MCF 10A (cell line): ENCODE results near the gene CTDSPL. TPM values are rescaled to one million over a fixed set of nuclear protein-coding genes. Genes with fewer than 3 reads are reported as not detected.

ENCODE experiments used
- BruUV-seq: library from RNA; stranded (reverse); fragments of 400-500 nt; replicated peaks from 2 replicates; lab custom pipeline; 2021; lab: Mats Ljungman, UMichigan
- CTCF ChIA-PET: fragments of 300-600 bp; sonication (Branson Sonifier 250); formaldehyde crosslinking; extraction: SDS; loops from one replicate; lab custom pipeline; 2021; ENCODE audit warnings: antibody characterized with exemption, inconsistent platforms; lab: Yijun Ruan, JAX
- POLR2A ChIA-PET: fragments of 300-600, 350-650 bp; sonication (Branson Sonifier 250); formaldehyde crosslinking; extraction: SDS; loops from one replicate; lab custom pipeline; 2020; ENCODE audit warnings: antibody characterized with exemption, inconsistent platforms; lab: Yijun Ruan, JAX
- DNase-seq: peaks from one replicate; pipeline ENCODE4 v3.0.0-alpha.2; 2018; ENCODE audit not compliant: unreplicated experiment
- H3K27ac Mint-ChIP-seq: one replicate; pipeline ENCODE4 v1.8.0; 2022; ENCODE audit warnings: mild to moderate bottlenecking, low read depth, mixed read lengths; ENCODE audit not compliant: unreplicated experiment
- H3K27me3 Mint-ChIP-seq: one replicate; pipeline ENCODE4 v1.8.0; 2022; ENCODE audit warnings: mixed read lengths; ENCODE audit not compliant: insufficient read depth, unreplicated experiment
- H3K36me3 Mint-ChIP-seq: one replicate; pipeline ENCODE4 v1.8.0; 2022; ENCODE audit warnings: mild to moderate bottlenecking, moderate library complexity, mixed read lengths; ENCODE audit not compliant: insufficient read depth, unreplicated experiment
- H3K4me1 Mint-ChIP-seq: one replicate; pipeline ENCODE4 v1.8.0; 2022; ENCODE audit warnings: mixed read lengths; ENCODE audit not compliant: insufficient read depth, unreplicated experiment
- H3K4me3 Mint-ChIP-seq: one replicate; pipeline ENCODE4 v1.8.0; 2022; ENCODE audit warnings: mild to moderate bottlenecking, moderate library complexity, mixed read lengths; ENCODE audit not compliant: unreplicated experiment
- H3K9me3 Mint-ChIP-seq: one replicate; pipeline ENCODE4 v1.8.0; 2022; ENCODE audit warnings: mixed read lengths; ENCODE audit not compliant: unreplicated experiment
- CTCF ChIP-seq: fragments of 200-600 bp; IDR thresholded peaks from one replicate; pipeline ENCODE4 v1.8.0; 2022; ENCODE audit warnings: antibody characterized with exemption, mild to moderate bottlenecking; ENCODE audit not compliant: unreplicated experiment
- intact Hi-C: fragments of 100-400 bp; cut with micrococcal nuclease; formaldehyde crosslinking; loops from 2 replicates; pipeline ENCODE4 v1.14.1; 2022
- total RNA-seq: library from RNA; stranded (reverse); gene quantifications from 2 replicates; pipeline ENCODE4 v1.2.3, GENCODE V29; 2022

The CTDSPL gene
- total RNA-seq, 1 experiment from 2014 or later, result 38.8 TPM

GRCh38 chr3:38008971-38009580 is 147.4 kb downstream of the CTDSPL start:
- no peak for DNase-seq
- intact Hi-C loops, result loop anchor here (10.0 kb wide), 1 partner anchor 336 kb away; the partner anchor contains the start of gene XYLB
- no peak for TF ChIP-seq CTCF
- CTCF ChIA-PET, result no interaction called here
- no TSS peak for BruUV-seq
- Mint-ChIP-seq H3K36me3 (peaks cover 5% of the 10 kb centered on the region), H3K4me1 (peaks cover 14% of the 10 kb centered on the region), H3K4me3 (no peak overlapping the region), H3K27ac (no peak overlapping the region), H3K27me3 (no peaks in the 10 kb centered on the region), H3K9me3 (no peaks in the 10 kb centered on the region)
- POLR2A ChIA-PET, result no interaction called here

GRCh38 chr3:38009807-38010591 is 148.3 kb downstream of the CTDSPL start:
- TF ChIP-seq CTCF, result no peak
- Mint-ChIP-seq H3K4me3 (no peak overlapping the region), H3K36me3 (peaks cover 5% of the 10 kb centered on the region), H3K4me1 (peaks cover 6% of the 10 kb centered on the region), H3K27ac (no peak overlapping the region), H3K9me3 (no peaks in the 10 kb centered on the region), H3K27me3 (no peaks in the 10 kb centered on the region)
- POLR2A ChIA-PET, result interaction anchor here (1.0 kb wide), 1 partner anchor 237 kb away, joined by 3 read pairs; no protein-coding TSS in a partner anchor
- intact Hi-C loops, result loop anchor here (10.0 kb wide), 1 partner anchor 335 kb away; the partner anchor contains the start of gene XYLB
- CTCF ChIA-PET, result no interaction called here
- no TSS peak for BruUV-seq
- no peak for DNase-seq

GRCh38 chr3:38011111-38011510 is 149.4 kb downstream of the CTDSPL start:
- no TSS peak for BruUV-seq
- Mint-ChIP-seq H3K4me1 (no peaks in the 10 kb centered on the region), H3K4me3 (no peak overlapping the region), H3K27me3 (no peaks in the 10 kb centered on the region), H3K27ac (no peak overlapping the region), H3K36me3 (peaks cover 5% of the 10 kb centered on the region), H3K9me3 (no peaks in the 10 kb centered on the region)
- intact Hi-C loops, result no loop called here
- DNase-seq, result no peak
- no peak for TF ChIP-seq CTCF
- CTCF ChIA-PET, result interaction anchor here (0.7 to 1.0 kb wide), 4 partner anchors 8 to 156 kb away, joined by 3 to 6 read pairs (median 4); no protein-coding TSS in a partner anchor
- POLR2A ChIA-PET, result interaction anchor here (1.0 kb wide), 1 partner anchor 236 kb away, joined by 3 read pairs; no protein-coding TSS in a partner anchor

GRCh38 chr3:38015485-38015884 is 153.8 kb downstream of the CTDSPL start:
- ChIA-PET CTCF (interaction anchor here (0.6 to 4.7 kb wide), 4 partner anchors 11 to 88 kb away, joined by 3 to 38 read pairs (median 3); no protein-coding TSS in a partner anchor), POLR2A (interaction anchor here (0.6 kb wide), 1 partner anchor 364 kb away, joined by 3 read pairs; no protein-coding TSS in a partner anchor)
- H3K27ac Mint-ChIP-seq, result no peak overlapping the region
- H3K9me3 Mint-ChIP-seq, result no peaks in the 10 kb centered on the region
- TF ChIP-seq CTCF, result no peak
- H3K4me1 Mint-ChIP-seq, result no peaks in the 10 kb centered on the region
- no TSS peak for BruUV-seq
- H3K4me3 Mint-ChIP-seq, result no peak overlapping the region
- intact Hi-C loops, result no loop called here
- no peak for DNase-seq
- H3K27me3 Mint-ChIP-seq, result no peaks in the 10 kb centered on the region
- H3K36me3 Mint-ChIP-seq, result no peaks in the 10 kb centered on the region
